ENCODE data around the gene MRM1. TPM values are rescaled to one million over a fixed set of nuclear protein-coding genes. Genes with fewer than 3 reads are reported as not detected.
A peak's percentile ranks its signal among the peaks of the same experiment; 100 is the strongest.

MRM1 gene
- total RNA-seq = 2.7 TPM

GRCh38 chr17:36601303-36602029 lies at the start of gene MRM1:
MRM1 (plus strand) TSS chr17:36601583; CDS start chr17:36601811, 228 bp downstream.
- TF ChIP-seq CTCF (IDR thresholded peaks at IDR 0.05) (peak in 1 of 3 experiments; percentile 48), POLR2AphosphoS5 (IDR thresholded peaks at IDR 0.05; ENCODE audit: insufficient read depth in 1 of 2, low read depth in 1 of 2) (peak; percentile 81 to 86), POLR2A (IDR thresholded peaks at IDR 0.05) (peak in 1 of 2 donors; percentile 43)
- peaks cover 25% of the 10 kb centered on the region for H3K4me1 ChIP-seq
- H3K36me3 ChIP-seq = no peaks in the 10 kb centered on the region
- DNase-seq (ENCODE audit: extremely low spot score in 2 of 2) = no peak
- peak within 1 kb of the TSS; percentile 71 for H3K27ac ChIP-seq
- no peaks in the 10 kb centered on the region for H3K9me3 ChIP-seq
- no peaks in the 10 kb centered on the region for H3K27me3 ChIP-seq
- intact Hi-C loops (cut with DNase I) = no loop called here
- H3K4me3 ChIP-seq = peak within 1 kb of the TSS; percentile 95 to 98

GRCh38 chr17:36553459-36553858 lies 47.9 kb upstream of the MRM1 start:
- DNase-seq (ENCODE audit: extremely low spot score in 2 of 2) = no peak
- Histone ChIP-seq H3K36me3 (peaks cover 0 to 33% of the 10 kb centered on the region in 2 donors), H3K27me3 (no peaks in the 10 kb centered on the region), H3K9me3 (no peaks in the 10 kb centered on the region), H3K27ac (no peak overlapping the region), H3K4me3 (no peak overlapping the region), H3K4me1 (peaks cover 58% of the 10 kb centered on the region)
- TF ChIP-seq POLR2A (IDR thresholded peaks at IDR 0.05) (no peak), CTCF (IDR thresholded peaks at IDR 0.05) (no peak), POLR2AphosphoS5 (IDR thresholded peaks at IDR 0.05; ENCODE audit: insufficient read depth in 1 of 2, low read depth in 1 of 2) (no peak)
- intact Hi-C loops (cut with DNase I) = no loop called here

GRCh38 chr17:36566081-36566480 lies 35.3 kb upstream of the MRM1 start:
- DNase-seq (ENCODE audit: extremely low spot score in 2 of 2) = no peak
- Histone ChIP-seq H3K27ac (no peak overlapping the region), H3K4me1 (no peaks in the 10 kb centered on the region), H3K9me3 (no peaks in the 10 kb centered on the region), H3K36me3 (peaks cover 0 to 44% of the 10 kb centered on the region in 2 donors), H3K27me3 (no peaks in the 10 kb centered on the region), H3K4me3 (no peak overlapping the region)
- intact Hi-C loops (cut with DNase I) = no loop called here
- no peak for TF ChIP-seq POLR2AphosphoS5 (IDR thresholded peaks at IDR 0.05; ENCODE audit: insufficient read depth in 1 of 2, low read depth in 1 of 2)
- TF ChIP-seq POLR2A (IDR thresholded peaks at IDR 0.05) = no peak
- no peak for TF ChIP-seq CTCF (IDR thresholded peaks at IDR 0.05)

- Histone ChIP-seq H3K4me1 (no peaks in the 10 kb centered on the region), H3K27me3 (no peaks in the 10 kb centered on the region), H3K9me3 (no peaks in the 10 kb centered on the region), H3K36me3 (peaks cover 0 to 47% of the 10 kb centered on the region in 2 donors), H3K27ac (no peak overlapping the region), H3K4me3 (no peak overlapping the region)
- DNase-seq (ENCODE audit: extremely low spot score in 2 of 2) = no peak
- TF ChIP-seq CTCF (IDR thresholded peaks at IDR 0.05) (no peak), POLR2A (IDR thresholded peaks at IDR 0.05) (no peak), POLR2AphosphoS5 (IDR thresholded peaks at IDR 0.05; ENCODE audit: insufficient read depth in 1 of 2, low read depth in 1 of 2) (no peak)
- intact Hi-C loops (cut with DNase I) = no loop called here
Observed at GRCh38 chr17:36575028-36575427, 26.4 kb upstream of the MRM1 start.

- H3K9me3 ChIP-seq = no peaks in the 10 kb centered on the region
- TF ChIP-seq POLR2A (IDR thresholded peaks at IDR 0.05) (no peak), CTCF (IDR thresholded peaks at IDR 0.05) (no peak), POLR2AphosphoS5 (IDR thresholded peaks at IDR 0.05; ENCODE audit: insufficient read depth in 1 of 2, low read depth in 1 of 2) (no peak)
- intact Hi-C loops (cut with DNase I) = no loop called here
- no peak for DNase-seq (ENCODE audit: extremely low spot score in 2 of 2)
- H3K4me1 ChIP-seq = no peaks in the 10 kb centered on the region
- H3K27me3 ChIP-seq = no peaks in the 10 kb centered on the region
- H3K4me3 ChIP-seq = no peak overlapping the region
- peaks cover 0 to 46% of the 10 kb centered on the region in 2 donors for H3K36me3 ChIP-seq
- no peak overlapping the region for H3K27ac ChIP-seq
Observed at GRCh38 chr17:36576793-36577192, 24.6 kb upstream of the MRM1 start.

Measured in vagina (tissue), 2 donors.